PC-3 (cell line): ENCODE results near the gene KLHL14. TPM values are rescaled to one million over a fixed set of nuclear protein-coding genes. Genes with fewer than 3 reads are reported as not detected.

Experiments
- ATAC-seq: fragments of 200-7000 bp; cut with Tn5 transposase; 2 replicates; pipeline ENCODE4 v1.9.1; 2020; ENCODE audit warnings: mild to moderate bottlenecking, moderate library complexity
- BruUV-seq: library from RNA; stranded (reverse); fragments of 400-500 nt; replicated peaks from 2 replicates; lab custom pipeline; 2021; lab: Mats Ljungman, UMichigan
- CTCF ChIA-PET: fragments of 300-600 bp; sonication (Branson Sonifier 250); formaldehyde crosslinking; loops from one replicate; lab custom pipeline; 2022; ENCODE audit warnings: antibody characterized with exemption; lab: Charles Lee
- POLR2A ChIA-PET: fragments of 300-600 bp; sonication (Branson Sonifier 250); formaldehyde crosslinking; loops from one replicate; lab custom pipeline; 2022; ENCODE audit warnings: antibody characterized with exemption; ENCODE audit not compliant: unreplicated experiment; lab: Charles Lee
- DNase-seq: peaks from one replicate; pipeline ENCODE4 v3.0.0-alpha.2; 2015
- H2AFZ ChIP-seq: fragments of 300-600 bp; sonication (generic); 2 replicates; pipeline ENCODE4 v1.6.0; 2016; ENCODE audit warnings: antibody characterized with exemption, low read length
- H3F3A ChIP-seq: fragments of 300-600 bp; sonication (generic); one replicate; pipeline ENCODE4 v1.6.0; 2017; ENCODE audit warnings: antibody characterized with exemption, low read length, control low read depth, mild to moderate bottlenecking; ENCODE audit not compliant: unreplicated experiment
- H3K27ac ChIP-seq: fragments of 300-600 bp; sonication (generic); 2 replicates; pipeline ENCODE4 v1.5.1; 2016; ENCODE audit warnings: mild to moderate bottlenecking, low read length
- H3K27me3 ChIP-seq: fragments of 300-600 bp; sonication (generic); 2 replicates; pipeline ENCODE4 v1.6.1; 2016; ENCODE audit warnings: low read length, mixed read lengths
- H3K36me3 ChIP-seq: fragments of 300-600 bp; sonication (generic); 2 replicates; pipeline ENCODE4 v1.6.1; 2016; ENCODE audit warnings: low read depth, mixed run types, low read length, mixed read lengths
- H3K4me1 ChIP-seq: fragments of 300-600 bp; sonication (generic); 2 replicates; pipeline ENCODE4 v1.5.1; 2016; ENCODE audit warnings: low read length; ENCODE audit not compliant: insufficient read depth
- H3K4me2 ChIP-seq: fragments of 300-600 bp; sonication (generic); 2 replicates; pipeline ENCODE4 v1.6.0; 2016; ENCODE audit warnings: low read length
- H3K4me3 ChIP-seq: fragments of 300-600 bp; sonication (generic); 2 replicates; pipeline ENCODE4 v1.5.1; 2016; ENCODE audit warnings: mild to moderate bottlenecking, low read length, mixed read lengths
- H3K79me2 ChIP-seq: fragments of 300-600 bp; sonication (generic); 2 replicates; pipeline ENCODE4 v1.6.1; 2017; ENCODE audit warnings: low read length, mixed read lengths
- H3K9ac ChIP-seq: fragments of 300-600 bp; sonication (generic); 2 replicates; pipeline ENCODE4 v1.6.0; 2016; ENCODE audit warnings: mild to moderate bottlenecking, low read length
- H3K9me2 ChIP-seq: fragments of 300-600 bp; sonication (generic); replicated peaks from 2 replicates; pipeline ENCODE4 v1.6.1; 2016; ENCODE audit warnings: mixed run types, low read length, mixed read lengths
- H3K9me3 ChIP-seq: fragments of 300-600 bp; sonication (generic); 2 replicates; pipeline ENCODE4 v1.6.1; 2016; ENCODE audit warnings: low read length, mixed read lengths
- H4K20me1 ChIP-seq: fragments of 300-600 bp; sonication (generic); 2 replicates; pipeline ENCODE4 v1.6.1; 2016; ENCODE audit warnings: low read length, mixed read lengths
- EZH2 ChIP-seq: fragments of 300-600 bp; sonication (generic); IDR thresholded peaks from one replicate; pipeline ENCODE4 v1.6.1; 2017; ENCODE audit warnings: antibody characterized with exemption, mild to moderate bottlenecking, low read length; ENCODE audit not compliant: unreplicated experiment
- EZH2phosphoT487 ChIP-seq: fragments of 300-600 bp; sonication (generic); IDR thresholded peaks from 2 replicates; pipeline ENCODE4 v1.6.1; 2018; ENCODE audit warnings: mild to moderate bottlenecking, antibody characterized with exemption, low read length, borderline replicate concordance
- intact Hi-C: fragments of 100-400 bp; cut with micrococcal nuclease; formaldehyde crosslinking; loops from 2 replicates; pipeline ENCODE4 v1.9.0; 2023
- total RNA-seq: library from RNA; depleted of rRNA; stranded (reverse); fragments of >200 nt; gene quantifications from 2 replicates; pipeline ENCODE4 v1.2.3, GENCODE V29; 2014
- TF ChIP-seq, protein P1 (sequence below): fragments of 300-600 bp; sonication (generic); conservative IDR thresholded peaks from 2 replicates; pipeline ENCODE4 v1.5.1; 2017; ENCODE audit warnings: antibody characterized with exemption, low read depth, mild to moderate bottlenecking, low read length

The KLHL14 gene
- total RNA-seq, 1 experiment from 2014 or later: not detected

DNA sequence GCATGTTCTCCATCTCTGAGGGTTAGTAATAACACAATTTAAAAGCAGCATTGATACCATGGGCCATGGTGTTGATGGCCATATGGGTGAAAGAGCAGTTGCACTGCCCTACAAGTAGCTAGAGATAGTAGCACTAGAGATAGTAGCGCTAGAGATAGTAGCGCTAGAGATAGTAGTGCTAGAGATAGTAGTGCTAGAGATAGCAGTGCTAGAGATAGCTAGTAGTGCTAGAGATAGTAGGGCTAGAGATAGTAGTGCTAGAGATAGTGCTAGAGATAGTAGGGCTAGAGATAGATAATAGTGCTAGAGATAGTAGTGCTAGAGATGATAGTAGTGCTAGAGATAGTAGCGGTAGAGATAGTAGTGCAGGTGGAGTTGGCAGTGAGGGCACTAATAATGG, 39.5 kb upstream of the KLHL14 start:
- TF ChIP-seq EZH2 (no peak), EZH2phosphoT487 (no peak)
- TF ChIP-seq, protein P1, sequence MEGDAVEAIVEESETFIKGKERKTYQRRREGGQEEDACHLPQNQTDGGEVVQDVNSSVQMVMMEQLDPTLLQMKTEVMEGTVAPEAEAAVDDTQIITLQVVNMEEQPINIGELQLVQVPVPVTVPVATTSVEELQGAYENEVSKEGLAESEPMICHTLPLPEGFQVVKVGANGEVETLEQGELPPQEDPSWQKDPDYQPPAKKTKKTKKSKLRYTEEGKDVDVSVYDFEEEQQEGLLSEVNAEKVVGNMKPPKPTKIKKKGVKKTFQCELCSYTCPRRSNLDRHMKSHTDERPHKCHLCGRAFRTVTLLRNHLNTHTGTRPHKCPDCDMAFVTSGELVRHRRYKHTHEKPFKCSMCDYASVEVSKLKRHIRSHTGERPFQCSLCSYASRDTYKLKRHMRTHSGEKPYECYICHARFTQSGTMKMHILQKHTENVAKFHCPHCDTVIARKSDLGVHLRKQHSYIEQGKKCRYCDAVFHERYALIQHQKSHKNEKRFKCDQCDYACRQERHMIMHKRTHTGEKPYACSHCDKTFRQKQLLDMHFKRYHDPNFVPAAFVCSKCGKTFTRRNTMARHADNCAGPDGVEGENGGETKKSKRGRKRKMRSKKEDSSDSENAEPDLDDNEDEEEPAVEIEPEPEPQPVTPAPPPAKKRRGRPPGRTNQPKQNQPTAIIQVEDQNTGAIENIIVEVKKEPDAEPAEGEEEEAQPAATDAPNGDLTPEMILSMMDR: no peak
- no peak overlapping the region for H2AFZ ChIP-seq
- no peak overlapping the region for H3K4me2 ChIP-seq
- no peaks in the 10 kb centered on the region for H3F3A ChIP-seq
- no peak for DNase-seq
- H3K4me1 ChIP-seq: no peaks in the 10 kb centered on the region
- no peak for ATAC-seq
- H3K79me2 ChIP-seq: no peaks in the 10 kb centered on the region
- CTCF ChIA-PET: no interaction called here
- H3K9me2 ChIP-seq: no peaks in the 10 kb centered on the region
- no peaks in the 10 kb centered on the region for H4K20me1 ChIP-seq
- no peaks in the 10 kb centered on the region for H3K27me3 ChIP-seq
- intact Hi-C loops: no loop called here
- BruUV-seq: no TSS peak
- no peak overlapping the region for H3K9ac ChIP-seq
- no peak overlapping the region for H3K27ac ChIP-seq
- POLR2A ChIA-PET: no interaction called here
- H3K9me3 ChIP-seq: no peaks in the 10 kb centered on the region
- no peaks in the 10 kb centered on the region for H3K36me3 ChIP-seq
- H3K4me3 ChIP-seq: no peak overlapping the region

DNA sequence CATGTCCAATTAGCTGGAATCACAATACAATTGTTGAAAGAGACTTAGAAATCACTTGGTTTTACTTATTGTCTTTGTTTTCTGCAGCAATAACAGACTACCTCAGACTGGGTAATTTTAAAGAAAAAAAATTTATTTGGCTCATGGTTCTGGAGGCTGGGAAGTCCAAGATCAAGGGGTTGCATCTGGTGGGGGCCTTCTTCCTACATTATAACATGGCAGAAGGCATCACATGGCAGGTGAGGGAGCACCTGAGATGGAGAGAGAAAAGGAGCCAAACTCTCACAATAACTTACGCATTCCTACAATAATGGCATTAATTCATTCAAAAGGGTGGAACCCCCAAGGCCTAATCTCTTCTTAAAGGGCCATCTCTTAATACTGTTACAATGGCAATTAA, 37.5 kb upstream of the KLHL14 start:
- TF ChIP-seq, protein P1: no peak
- TF ChIP-seq EZH2 (no peak), EZH2phosphoT487 (no peak)
- H3K79me2 ChIP-seq: no peaks in the 10 kb centered on the region
- ATAC-seq (no peak), DNase-seq (no peak)
- no peaks in the 10 kb centered on the region for H3F3A ChIP-seq
- H3K4me1 ChIP-seq: no peaks in the 10 kb centered on the region
- no peaks in the 10 kb centered on the region for H3K9me2 ChIP-seq
- H3K36me3 ChIP-seq: no peaks in the 10 kb centered on the region
- ChIA-PET CTCF (no interaction called here), POLR2A (no interaction called here)
- no TSS peak for BruUV-seq
- no peak overlapping the region for H3K4me3 ChIP-seq
- intact Hi-C loops: no loop called here
- no peak overlapping the region for H3K9ac ChIP-seq
- H2AFZ ChIP-seq: no peak overlapping the region
- no peaks in the 10 kb centered on the region for H4K20me1 ChIP-seq
- no peaks in the 10 kb centered on the region for H3K9me3 ChIP-seq
- no peak overlapping the region for H3K27ac ChIP-seq
- no peak overlapping the region for H3K4me2 ChIP-seq
- H3K27me3 ChIP-seq: no peaks in the 10 kb centered on the region

DNA sequence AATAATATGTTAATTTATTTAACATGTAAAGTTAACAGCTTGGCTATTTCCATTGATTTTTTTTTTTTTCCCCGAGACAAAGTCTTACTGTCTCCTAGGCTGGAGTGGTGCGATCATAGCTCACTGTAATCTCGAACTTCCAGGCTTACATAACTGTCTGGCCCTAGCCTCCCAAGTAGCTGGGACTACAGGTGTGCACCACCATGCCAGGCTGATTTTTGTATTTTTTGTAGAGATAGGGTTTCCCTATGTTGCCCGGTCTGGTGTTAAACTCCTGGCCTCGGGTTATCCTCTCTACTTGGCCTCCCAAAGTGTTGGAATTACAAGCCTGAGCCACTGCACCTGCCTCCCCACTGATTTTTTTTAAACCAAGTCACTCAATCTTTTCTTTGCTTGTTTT, 32.5 kb upstream of the KLHL14 start:
- Histone ChIP-seq H3K4me1 (no peaks in the 10 kb centered on the region), H3K9me3 (no peaks in the 10 kb centered on the region)
- no TSS peak for BruUV-seq

More for the DNA sequence above, 32.5 kb upstream of the KLHL14 start:
- no peaks in the 10 kb centered on the region for H3K36me3 ChIP-seq
- ATAC-seq (no peak), DNase-seq (no peak)
- no peaks in the 10 kb centered on the region for H4K20me1 ChIP-seq
- H3K27ac ChIP-seq: no peak overlapping the region
- POLR2A ChIA-PET: no interaction called here
- H3K9ac ChIP-seq: no peak overlapping the region
- intact Hi-C loops: no loop called here
- TF ChIP-seq, protein P1: no peak
- TF ChIP-seq EZH2phosphoT487: no peak
- TF ChIP-seq EZH2: no peak
- no peaks in the 10 kb centered on the region for H3K9me2 ChIP-seq
- no peaks in the 10 kb centered on the region for H3F3A ChIP-seq
- H3K4me3 ChIP-seq: no peak overlapping the region
- no peak overlapping the region for H3K4me2 ChIP-seq
- no peak overlapping the region for H2AFZ ChIP-seq
- H3K79me2 ChIP-seq: no peaks in the 10 kb centered on the region
- H3K27me3 ChIP-seq: no peaks in the 10 kb centered on the region
- CTCF ChIA-PET: no interaction called here
